ENCODE results near the gene IL1F10.
A peak's percentile ranks its signal among the peaks of the same experiment; 100 is the strongest.
"Not testable (repeated sequence)": the region's sequence is repeated elsewhere in the genome, so short reads cannot be mapped to it uniquely, and the experiment has no call there.

Gene IL1F10

GRCh38 chr2:113080134-113080533 is 12.4 kb downstream of the IL1F10 start:
- no peak for DNase-seq (ENCODE audit: low spot score)
- no peak for FAIRE-seq

GRCh38 chr2:113081488-113082210 is 13.9 kb downstream of the IL1F10 start:
- DNase-seq (ENCODE audit: low spot score): no peak

GRCh38 chr2:113083296-113083695 is 15.5 kb downstream of the IL1F10 start:
- FAIRE-seq (no peak), DNase-seq (ENCODE audit: low spot score) (no peak)

More at GRCh38 chr2:113081488-113082210, 13.9 kb downstream of the IL1F10 start:
- FAIRE-seq: no peak

GRCh38 chr2:113084249-113085000 is 16.7 kb downstream of the IL1F10 start:
- DNase-seq (ENCODE audit: low spot score) (no peak), FAIRE-seq (no peak)

- DNase-seq (ENCODE audit: low spot score) (no peak), FAIRE-seq (no peak)
Observed at GRCh38 chr2:113085542-113085941, 17.8 kb downstream of the IL1F10 start.

GRCh38 chr2:113088213-113088992 is 20.6 kb downstream of the IL1F10 start:
- FAIRE-seq: no peak
- no peak for DNase-seq (ENCODE audit: low spot score)

- DNase-seq (ENCODE audit: low spot score) (no peak), FAIRE-seq (no peak)
Observed at GRCh38 chr2:113089916-113090315, 22.1 kb downstream of the IL1F10 start.

GRCh38 chr2:113091231-113091896 is 23.6 kb downstream of the IL1F10 start:
- DNase-seq (ENCODE audit: low spot score) (no peak), FAIRE-seq (no peak)

GRCh38 chr2:113092864-113093612 is 25.3 kb downstream of the IL1F10 start:
- FAIRE-seq (no peak), DNase-seq (ENCODE audit: low spot score) (no peak)

- FAIRE-seq (no peak), DNase-seq (ENCODE audit: low spot score) (no peak)
Observed at GRCh38 chr2:113093613-113093977, 25.8 kb downstream of the IL1F10 start.

- not testable (repeated sequence) for DNase-seq (ENCODE audit: low spot score); FAIRE-seq
Observed at GRCh38 chr2:113096306-113096705, 28.5 kb downstream of the IL1F10 start.

GRCh38 chr2:113096842-113097618 is 29.3 kb downstream of the IL1F10 start:
- not testable (repeated sequence) for DNase-seq (ENCODE audit: low spot score)

GRCh38 chr2:113098041-113098440 is 30.3 kb downstream of the IL1F10 start:
- FAIRE-seq: no peak

More at GRCh38 chr2:113096842-113097618, 29.3 kb downstream of the IL1F10 start:
- FAIRE-seq: not testable (repeated sequence)

GRCh38 chr2:113098532-113098931 is 30.8 kb downstream of the IL1F10 start:
- no peak for DNase-seq (ENCODE audit: low spot score)
- no peak for FAIRE-seq

More at GRCh38 chr2:113098041-113098440, 30.3 kb downstream of the IL1F10 start:
- DNase-seq (ENCODE audit: low spot score): no peak

GRCh38 chr2:113102133-113102532 is 34.4 kb downstream of the IL1F10 start:
- FAIRE-seq (no peak), DNase-seq (ENCODE audit: low spot score) (no peak)

GRCh38 chr2:113103277-113103676 is 35.5 kb downstream of the IL1F10 start:
- FAIRE-seq (no peak), DNase-seq (ENCODE audit: low spot score) (no peak)

GRCh38 chr2:113104054-113104611 is 36.4 kb downstream of the IL1F10 start:
- no peak for FAIRE-seq
- DNase-seq (ENCODE audit: low spot score): no peak

GRCh38 chr2:113105047-113105785 is 37.4 kb downstream of the IL1F10 start:
- FAIRE-seq (no peak), DNase-seq (ENCODE audit: low spot score) (peak; percentile 23)

- no peak for DNase-seq (ENCODE audit: low spot score)
- no peak for FAIRE-seq
Observed at GRCh38 chr2:113111121-113111520, 43.4 kb downstream of the IL1F10 start.

Measured in RCC 7860 (cell line).